Measurements from ENCODE around the gene POLR2F.

Gene POLR2F

DNA sequence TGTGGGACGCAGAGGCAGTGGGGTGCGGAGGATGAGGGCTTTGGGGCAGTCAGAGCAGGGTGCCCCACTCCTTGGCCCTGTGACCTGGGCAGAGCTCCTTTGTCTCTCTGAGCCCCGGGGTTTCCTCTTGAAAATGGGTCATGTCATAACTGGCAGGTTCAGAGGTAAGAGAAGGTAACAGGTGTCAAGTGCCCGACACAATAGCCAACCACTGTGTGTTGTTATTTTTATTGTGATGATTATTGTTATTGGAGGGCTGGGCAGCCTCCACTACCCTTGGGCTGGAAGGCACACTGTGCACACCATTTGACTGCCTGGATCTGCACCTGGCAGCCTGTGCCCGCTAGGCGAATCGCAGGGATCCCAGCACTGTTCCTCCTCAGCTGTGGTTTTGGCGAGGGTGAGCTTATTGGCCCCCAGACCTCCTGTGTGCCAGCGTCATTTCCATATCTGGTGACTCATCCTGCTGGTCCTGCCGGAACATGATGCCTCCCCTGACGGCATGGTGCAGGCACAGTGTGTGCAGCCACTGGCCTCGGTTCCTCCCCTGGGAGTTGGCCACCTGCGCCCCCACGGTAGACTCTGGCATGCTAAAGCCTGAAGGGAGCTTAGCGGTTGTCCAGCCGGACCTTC is 46.3 kb downstream of the POLR2F start:
- Histone ChIP-seq H3K36me3 (ENCODE audit: control insufficient read depth, insufficient read depth, low read length) (no peaks in the 10 kb centered on the region), H3K27me3 (replicated peaks; ENCODE audit: control insufficient read depth, insufficient read depth, low read length, poor library complexity, severe bottlenecking) (no peaks in the 10 kb centered on the region)
- no peak for DNase-seq

DNA sequence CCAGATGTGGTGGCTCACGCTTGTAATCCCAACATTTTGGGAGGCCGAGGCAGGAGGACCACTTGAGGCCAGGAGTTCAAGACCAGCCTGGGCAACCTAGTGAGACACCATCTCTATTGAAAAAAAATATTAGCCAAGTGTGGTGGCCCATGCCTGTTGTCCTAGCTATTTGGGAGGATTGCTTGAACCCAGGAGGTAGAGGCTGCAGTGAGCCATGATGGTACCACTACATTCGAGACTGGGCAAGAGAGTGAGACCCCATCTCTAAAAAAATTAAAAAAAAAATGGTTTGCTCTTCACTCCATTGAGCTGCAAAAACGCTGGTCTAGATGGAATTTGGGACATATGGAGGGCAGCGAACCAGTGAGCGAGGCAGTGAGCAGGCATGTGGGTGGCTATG is 52.4 kb downstream of the POLR2F start:
- no peak for DNase-seq
- Histone ChIP-seq H3K27ac (ENCODE audit: insufficient read depth, low read length, poor library complexity, severe bottlenecking) (no peak overlapping the region), H3K27me3 (replicated peaks; ENCODE audit: control insufficient read depth, insufficient read depth, low read length, poor library complexity, severe bottlenecking) (no peaks in the 10 kb centered on the region), H3K4me3 (ENCODE audit: insufficient read depth, low read depth, low read length, poor library complexity, severe bottlenecking) (no peak overlapping the region), H3K36me3 (ENCODE audit: control insufficient read depth, insufficient read depth, low read length) (no peaks in the 10 kb centered on the region), H3K4me1 (ENCODE audit: control insufficient read depth, insufficient read depth, low read length, poor library complexity, severe bottlenecking) (no peaks in the 10 kb centered on the region), H3K9me3 (ENCODE audit: control insufficient read depth, low read length) (no peaks in the 10 kb centered on the region)

More for the DNA sequence above, 46.3 kb downstream of the POLR2F start:
- Histone ChIP-seq H3K9me3 (ENCODE audit: control insufficient read depth, low read length) (no peaks in the 10 kb centered on the region), H3K4me3 (ENCODE audit: insufficient read depth, low read depth, low read length, poor library complexity, severe bottlenecking) (no peak overlapping the region), H3K4me1 (ENCODE audit: control insufficient read depth, insufficient read depth, low read length, poor library complexity, severe bottlenecking) (no peaks in the 10 kb centered on the region), H3K27ac (ENCODE audit: insufficient read depth, low read length, poor library complexity, severe bottlenecking) (no peak overlapping the region)

DNA sequence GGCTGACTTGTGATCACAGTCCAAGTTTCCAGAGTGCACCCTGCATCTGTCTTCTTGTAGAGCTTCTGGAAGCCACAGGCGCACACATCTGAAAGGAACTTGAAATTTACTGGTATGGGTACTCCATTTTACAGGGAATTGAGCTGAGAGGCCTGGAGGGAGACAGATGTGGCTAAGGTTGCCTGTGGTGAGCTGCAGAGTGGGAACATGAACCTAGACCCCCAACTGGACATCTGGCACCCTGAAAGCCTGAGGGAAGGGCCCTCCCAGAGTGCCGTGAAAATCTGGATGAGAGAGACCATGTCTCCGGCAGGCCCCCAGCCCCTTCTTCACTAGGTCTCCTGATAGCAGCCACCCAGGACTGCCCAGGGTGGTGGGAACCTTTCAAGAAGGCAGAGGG is 53.4 kb downstream of the POLR2F start:
- Histone ChIP-seq H3K27me3 (replicated peaks; ENCODE audit: control insufficient read depth, insufficient read depth, low read length, poor library complexity, severe bottlenecking) (no peaks in the 10 kb centered on the region), H3K4me1 (ENCODE audit: control insufficient read depth, insufficient read depth, low read length, poor library complexity, severe bottlenecking) (no peaks in the 10 kb centered on the region), H3K36me3 (ENCODE audit: control insufficient read depth, insufficient read depth, low read length) (no peaks in the 10 kb centered on the region), H3K27ac (ENCODE audit: insufficient read depth, low read length, poor library complexity, severe bottlenecking) (no peak overlapping the region), H3K4me3 (ENCODE audit: insufficient read depth, low read depth, low read length, poor library complexity, severe bottlenecking) (no peak overlapping the region), H3K9me3 (ENCODE audit: control insufficient read depth, low read length) (no peaks in the 10 kb centered on the region)
- DNase-seq = no peak

DNA sequence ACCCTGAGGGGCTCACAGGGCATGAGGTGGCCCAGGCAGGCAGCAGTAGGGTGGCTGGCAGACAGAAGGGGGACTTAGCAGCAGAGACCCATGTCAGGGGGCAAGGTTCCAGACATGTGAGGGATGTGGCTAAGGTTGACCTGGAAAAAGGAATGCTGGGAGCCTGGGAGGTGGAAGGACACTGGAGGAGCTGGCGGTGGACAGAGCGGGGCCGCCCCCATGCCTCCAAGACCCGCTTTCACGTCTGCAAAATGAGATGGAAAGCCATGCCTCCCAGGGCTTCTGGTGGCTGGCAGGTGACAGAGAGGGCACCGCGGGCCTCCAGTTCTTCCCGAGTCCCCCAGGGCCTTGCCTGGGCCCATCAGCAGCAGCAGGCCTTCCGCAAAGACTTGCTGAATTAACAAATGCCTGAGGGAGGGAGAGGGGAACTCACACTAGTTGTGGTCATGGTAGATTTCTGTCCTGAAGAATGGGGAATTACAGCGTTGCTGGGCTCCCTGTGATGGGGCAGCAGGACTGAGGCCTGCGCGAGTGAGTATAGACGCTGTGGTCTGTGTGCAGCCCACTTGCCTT is 53.9 kb downstream of the POLR2F start:
- Histone ChIP-seq H3K4me1 (ENCODE audit: control insufficient read depth, insufficient read depth, low read length, poor library complexity, severe bottlenecking) (no peaks in the 10 kb centered on the region), H3K27ac (ENCODE audit: insufficient read depth, low read length, poor library complexity, severe bottlenecking) (no peak overlapping the region), H3K27me3 (replicated peaks; ENCODE audit: control insufficient read depth, insufficient read depth, low read length, poor library complexity, severe bottlenecking) (no peaks in the 10 kb centered on the region), H3K4me3 (ENCODE audit: insufficient read depth, low read depth, low read length, poor library complexity, severe bottlenecking) (no peak overlapping the region), H3K9me3 (ENCODE audit: control insufficient read depth, low read length) (no peaks in the 10 kb centered on the region), H3K36me3 (ENCODE audit: control insufficient read depth, insufficient read depth, low read length) (no peaks in the 10 kb centered on the region)
- DNase-seq = no peak

DNA sequence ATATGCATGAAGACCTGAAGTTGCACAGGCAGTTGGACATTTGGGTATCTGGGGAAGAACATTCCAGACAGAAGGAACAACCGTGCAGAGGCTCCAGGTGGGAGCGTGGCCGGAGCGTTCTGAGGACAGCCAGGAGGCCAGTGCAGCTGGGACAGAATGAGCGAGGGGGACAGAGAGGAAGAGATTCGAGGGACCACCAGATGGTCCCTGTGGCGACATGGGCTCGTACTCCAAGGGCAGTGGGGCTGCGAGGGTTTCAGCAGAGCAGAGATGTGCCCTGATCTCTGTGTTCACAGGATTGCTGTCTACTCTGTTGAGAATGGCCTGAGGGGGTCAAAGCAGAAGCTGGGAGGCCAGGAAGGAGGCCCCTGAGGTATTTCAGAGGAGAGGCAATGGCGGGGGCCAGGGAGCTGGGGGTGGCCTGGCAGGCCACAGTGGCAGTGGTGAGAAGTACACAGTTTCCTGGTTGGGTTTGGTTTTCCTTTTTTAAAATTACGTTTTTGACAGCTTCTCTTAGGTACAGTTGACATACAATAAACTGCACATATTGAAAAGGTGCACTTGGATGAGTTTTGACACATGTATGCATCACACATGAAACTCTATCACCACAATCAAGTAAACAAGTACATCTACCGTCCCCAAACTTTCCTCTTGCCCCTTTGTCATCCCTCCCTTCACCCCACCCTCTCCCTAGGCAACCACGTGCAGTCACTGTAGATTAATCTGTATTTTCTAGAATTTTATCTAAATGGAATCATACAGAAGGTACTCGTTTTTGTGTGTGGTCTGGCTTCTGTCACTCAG is 55.7 kb downstream of the POLR2F start:
- H3K27ac ChIP-seq (ENCODE audit: insufficient read depth, low read length, poor library complexity, severe bottlenecking) = no peak overlapping the region
- no peak overlapping the region for H3K4me3 ChIP-seq (ENCODE audit: insufficient read depth, low read depth, low read length, poor library complexity, severe bottlenecking)
- no peak for DNase-seq
- no peaks in the 10 kb centered on the region for H3K27me3 ChIP-seq (replicated peaks; ENCODE audit: control insufficient read depth, insufficient read depth, low read length, poor library complexity, severe bottlenecking)
- H3K4me1 ChIP-seq (ENCODE audit: control insufficient read depth, insufficient read depth, low read length, poor library complexity, severe bottlenecking) = no peaks in the 10 kb centered on the region
- H3K36me3 ChIP-seq (ENCODE audit: control insufficient read depth, insufficient read depth, low read length) = no peaks in the 10 kb centered on the region
- H3K9me3 ChIP-seq (ENCODE audit: control insufficient read depth, low read length) = no peaks in the 10 kb centered on the region

DNA sequence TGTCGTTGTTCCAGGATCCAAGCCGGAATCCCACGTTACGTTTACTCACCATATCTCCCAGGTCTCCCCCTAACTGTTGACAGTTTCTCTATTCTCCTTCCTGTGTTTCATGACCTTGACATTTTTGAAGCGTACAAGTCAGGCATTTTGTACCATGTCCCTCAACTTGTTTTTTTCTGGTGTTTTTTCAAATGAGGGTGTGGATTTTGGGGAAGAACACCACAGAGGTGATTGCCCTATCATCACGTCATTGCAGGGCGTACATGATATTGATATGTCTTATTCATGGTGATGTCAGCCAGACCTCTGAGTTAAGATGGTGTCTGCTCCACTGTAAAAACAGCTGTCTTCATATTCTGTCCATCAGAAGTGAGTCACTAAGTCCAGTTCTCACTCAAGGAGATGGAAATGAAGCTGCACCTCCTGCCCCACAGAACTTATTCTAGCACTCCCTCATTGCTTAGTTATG is 59.1 kb downstream of the POLR2F start:
- no peaks in the 10 kb centered on the region for H3K4me1 ChIP-seq (ENCODE audit: control insufficient read depth, insufficient read depth, low read length, poor library complexity, severe bottlenecking)
- H3K9me3 ChIP-seq (ENCODE audit: control insufficient read depth, low read length) = no peaks in the 10 kb centered on the region
- DNase-seq = no peak
- H3K27me3 ChIP-seq (replicated peaks; ENCODE audit: control insufficient read depth, insufficient read depth, low read length, poor library complexity, severe bottlenecking) = no peaks in the 10 kb centered on the region
- H3K27ac ChIP-seq (ENCODE audit: insufficient read depth, low read length, poor library complexity, severe bottlenecking) = no peak overlapping the region
- no peak overlapping the region for H3K4me3 ChIP-seq (ENCODE audit: insufficient read depth, low read depth, low read length, poor library complexity, severe bottlenecking)
- no peaks in the 10 kb centered on the region for H3K36me3 ChIP-seq (ENCODE audit: control insufficient read depth, insufficient read depth, low read length)

DNA sequence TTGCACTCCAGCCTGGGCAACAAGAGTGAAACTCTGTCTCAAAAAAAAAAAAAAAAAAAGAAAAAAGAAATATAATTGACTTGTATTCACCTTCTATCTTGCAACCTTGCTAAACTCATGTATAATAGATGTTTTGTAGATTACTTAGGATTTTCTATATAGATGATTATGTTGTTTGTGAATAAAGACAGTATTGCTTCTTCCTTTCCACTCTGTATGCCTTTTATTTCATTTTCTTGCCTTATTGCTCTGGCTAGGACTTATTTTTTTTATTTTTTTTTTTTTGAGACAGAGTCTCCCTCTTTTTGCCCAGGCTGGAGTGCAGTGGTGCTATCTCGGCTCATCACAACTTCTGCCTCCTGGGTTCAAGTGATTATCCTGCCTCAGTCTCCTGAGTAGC is 60.6 kb downstream of the POLR2F start:
- DNase-seq = no peak
- Histone ChIP-seq H3K27ac (ENCODE audit: insufficient read depth, low read length, poor library complexity, severe bottlenecking) (no peak overlapping the region), H3K36me3 (ENCODE audit: control insufficient read depth, insufficient read depth, low read length) (no peaks in the 10 kb centered on the region), H3K9me3 (ENCODE audit: control insufficient read depth, low read length) (no peaks in the 10 kb centered on the region), H3K27me3 (replicated peaks; ENCODE audit: control insufficient read depth, insufficient read depth, low read length, poor library complexity, severe bottlenecking) (no peaks in the 10 kb centered on the region), H3K4me3 (ENCODE audit: insufficient read depth, low read depth, low read length, poor library complexity, severe bottlenecking) (no peak overlapping the region), H3K4me1 (ENCODE audit: control insufficient read depth, insufficient read depth, low read length, poor library complexity, severe bottlenecking) (no peaks in the 10 kb centered on the region)

DNA sequence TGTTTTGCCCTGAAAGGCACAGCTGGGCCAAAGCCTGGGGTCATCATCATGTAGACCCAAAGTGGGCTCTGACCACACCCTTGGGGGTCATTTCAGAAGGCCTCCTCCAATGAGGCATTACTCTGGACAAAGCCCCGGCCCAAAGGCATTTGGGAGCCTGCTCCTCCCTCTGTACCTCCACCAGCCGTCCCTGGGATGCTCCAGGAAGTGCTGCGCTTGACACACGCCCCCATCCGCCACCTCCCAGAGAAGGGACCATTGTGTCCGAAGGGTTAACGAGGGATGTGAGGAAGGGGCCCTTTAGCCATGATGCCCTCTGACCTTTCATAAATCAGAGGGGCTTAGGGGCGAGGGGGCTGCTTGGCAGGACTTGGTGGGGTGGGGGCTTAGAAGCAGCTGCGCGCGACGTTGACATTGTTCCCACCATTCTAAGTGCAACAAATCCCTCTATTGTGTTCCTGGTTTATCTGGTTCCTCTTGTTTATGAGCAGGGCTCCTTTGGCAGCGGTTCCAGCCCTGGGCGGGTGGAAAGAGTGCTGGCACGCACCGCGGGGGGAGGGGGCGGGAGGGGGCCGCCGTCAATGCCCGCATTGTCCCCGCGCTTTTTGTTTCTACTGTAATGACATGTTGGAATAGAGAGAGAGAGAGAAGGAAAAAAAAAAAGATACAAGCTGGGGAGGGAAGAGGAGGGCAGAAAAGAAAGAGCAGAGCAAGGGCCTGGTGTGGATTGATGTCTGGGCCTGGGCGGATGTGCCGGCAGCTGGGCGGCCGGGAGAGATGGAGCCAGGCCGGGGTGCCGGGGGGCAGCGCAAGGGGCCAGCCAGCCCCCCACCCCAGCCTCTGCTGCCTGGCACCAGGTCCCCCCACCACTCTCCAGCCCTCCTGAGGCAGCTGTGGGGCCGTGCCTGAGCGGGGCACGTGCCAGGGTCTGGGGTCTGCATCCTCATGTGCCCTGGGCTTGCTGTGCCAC is 63.0 kb downstream of the POLR2F start:
- no peaks in the 10 kb centered on the region for H3K27me3 ChIP-seq (replicated peaks; ENCODE audit: control insufficient read depth, insufficient read depth, low read length, poor library complexity, severe bottlenecking)
- no peak for DNase-seq
- no peaks in the 10 kb centered on the region for H3K36me3 ChIP-seq (ENCODE audit: control insufficient read depth, insufficient read depth, low read length)
- no peak overlapping the region for H3K27ac ChIP-seq (ENCODE audit: insufficient read depth, low read length, poor library complexity, severe bottlenecking)
- no peaks in the 10 kb centered on the region for H3K4me1 ChIP-seq (ENCODE audit: control insufficient read depth, insufficient read depth, low read length, poor library complexity, severe bottlenecking)
- H3K9me3 ChIP-seq (ENCODE audit: control insufficient read depth, low read length) = no peaks in the 10 kb centered on the region
- no peak overlapping the region for H3K4me3 ChIP-seq (ENCODE audit: insufficient read depth, low read depth, low read length, poor library complexity, severe bottlenecking)

DNA sequence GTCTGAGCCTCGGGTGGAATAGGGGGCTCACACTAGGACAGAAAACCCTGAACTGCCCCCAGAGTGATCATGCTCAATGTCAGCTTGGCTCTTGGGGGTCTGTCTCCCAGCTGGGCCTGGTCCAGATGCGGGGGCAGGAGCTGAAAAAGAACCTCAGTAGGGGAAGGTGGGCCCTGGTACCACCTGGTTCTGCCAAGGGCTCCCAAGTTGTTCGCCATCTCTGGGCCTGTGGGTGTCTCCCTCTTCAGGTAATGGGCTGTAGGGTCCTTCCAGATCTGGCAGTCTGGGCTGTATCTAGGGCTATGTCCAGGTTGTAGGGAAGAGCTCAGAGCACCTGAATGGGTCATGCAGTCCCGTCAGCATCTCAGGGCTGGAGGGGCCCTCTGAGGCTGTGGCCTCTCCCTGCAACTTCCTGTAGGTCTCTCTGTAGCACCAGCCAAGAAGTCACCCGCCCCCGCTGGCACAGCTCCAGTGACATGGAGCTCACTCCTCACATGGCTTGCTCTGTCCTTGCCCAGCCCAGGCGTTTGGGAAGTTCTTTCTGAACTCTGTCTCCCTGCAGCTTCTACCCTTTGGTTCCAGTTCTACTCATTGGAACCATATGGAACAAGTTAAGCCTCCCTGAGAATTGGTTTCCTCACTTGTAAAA is 63.9 kb downstream of the POLR2F start:
- H3K36me3 ChIP-seq (ENCODE audit: control insufficient read depth, insufficient read depth, low read length) = no peaks in the 10 kb centered on the region
- no peak overlapping the region for H3K27ac ChIP-seq (ENCODE audit: insufficient read depth, low read length, poor library complexity, severe bottlenecking)
- H3K4me1 ChIP-seq (ENCODE audit: control insufficient read depth, insufficient read depth, low read length, poor library complexity, severe bottlenecking) = no peaks in the 10 kb centered on the region
- no peaks in the 10 kb centered on the region for H3K27me3 ChIP-seq (replicated peaks; ENCODE audit: control insufficient read depth, insufficient read depth, low read length, poor library complexity, severe bottlenecking)
- DNase-seq = no peak
- H3K9me3 ChIP-seq (ENCODE audit: control insufficient read depth, low read length) = no peaks in the 10 kb centered on the region
- H3K4me3 ChIP-seq (ENCODE audit: insufficient read depth, low read depth, low read length, poor library complexity, severe bottlenecking) = no peak overlapping the region
